Tibial nerve (tissue), 4 donors: ENCODE data around the gene ENDOV. TPM values are rescaled to one million over a fixed set of nuclear protein-coding genes. Genes with fewer than 3 reads are reported as not detected.

Experiments used
- DNase-seq, 2 donors: peaks; one replicate each; pipeline ENCODE4 v3.0.0-alpha.2; 2019; ENCODE audit warnings: low spot score in 2 of 2
- H3K27ac ChIP-seq, 4 donors: fragments of 200-600 bp; sonication (generic) in 3 of 4; one replicate each; pipeline ENCODE4 v1.5.1; 2017 to 2019; ENCODE audit warnings: mild to moderate bottlenecking in 1 of 4
- H3K27me3 ChIP-seq, 2 donors: fragments of 200-600 bp; sonication (generic) in 1 of 2; one replicate each; pipeline versions ENCODE4 v1.5.1 to v1.6.0; 2017 to 2019
- H3K36me3 ChIP-seq, 3 donors: fragments of 200-600 bp; sonication (generic); one replicate each; pipeline ENCODE4 v1.5.1; 2018 to 2019
- H3K4me1 ChIP-seq, 4 donors: fragments of 200-600 bp; sonication (generic) in 3 of 4; one replicate each; pipeline ENCODE4 v1.5.1; 2017 to 2019
- H3K4me3 ChIP-seq, 4 donors: fragments of 200-600 bp; sonication (generic) in 3 of 4; one replicate each; pipeline ENCODE4 v1.5.1; 2017 to 2019; ENCODE audit warnings: mild to moderate bottlenecking in 1 of 4, moderate library complexity in 1 of 4
- H3K9me3 ChIP-seq, 4 donors: fragments of 200-600 bp; sonication (generic) in 3 of 4; one replicate each; pipeline ENCODE4 v1.5.1; 2017 to 2019
- EP300 ChIP-seq, 2 donors: sonication (generic); formaldehyde crosslinking; IDR thresholded peaks; one replicate each; pipeline ENCODE4 v1.6.1; 2017; ENCODE audit warnings: antibody characterized with exemption in 2 of 2, mild to moderate bottlenecking in 1 of 2
- POLR2A ChIP-seq, 2 donors: fragments of 450-650 bp; IDR thresholded peaks; one replicate each; pipeline ENCODE4 v1.6.1; 2017; ENCODE audit warnings: antibody characterized with exemption in 2 of 2, mild to moderate bottlenecking in 2 of 2, moderate library complexity in 2 of 2
- whole genome bisulfite sequencing, 2 donors: methylation state at CpG; one replicate each; pipeline ENCODE4 v1.1.5; 2018; 5-methylcytosine and 5-hydroxymethylcytosine counted together
- total RNA-seq, 4 donors: library from RNA; depleted of rRNA; stranded (reverse); fragments of >200 nt; gene quantifications; one replicate each; pipeline ENCODE4 v1.1.0, GENCODE V29; 2016
- TF ChIP-seq, protein P1 (sequence below), 5 experiments: fragments of 200-600 bp in 3 of 5; fragments of 450-650 bp in 2 of 5; sonication (generic) in 3 of 5; IDR thresholded peaks; one replicate each; pipeline ENCODE4 v1.5.1; 2016 to 2019; ENCODE audit warnings: antibody characterized with exemption in 5 of 5, mild to moderate bottlenecking in 3 of 5, moderate library complexity in 2 of 5

Gene ENDOV
- total RNA-seq, 4 donors from 2014 or later = 9.8 to 30.3 (median 16.6) TPM

GRCh38 chr17:80476877-80477646 lies 62.1 kb downstream of the ENDOV start:
- peaks cover 0 to 49% (median 40%) of the 10 kb centered on the region in 4 donors for H3K4me1 ChIP-seq
- no peaks in the 10 kb centered on the region for H3K36me3 ChIP-seq
- DNase-seq = no peak
- no peaks in the 10 kb centered on the region for H3K9me3 ChIP-seq
- H3K27me3 ChIP-seq = peaks cover 3 to 90% of the 10 kb centered on the region in 2 donors
- 0 to 2% methylated on average over 17 to 42 of the region's 84 CpGs for WGBS, 2 donors
- TF ChIP-seq, protein P1, sequence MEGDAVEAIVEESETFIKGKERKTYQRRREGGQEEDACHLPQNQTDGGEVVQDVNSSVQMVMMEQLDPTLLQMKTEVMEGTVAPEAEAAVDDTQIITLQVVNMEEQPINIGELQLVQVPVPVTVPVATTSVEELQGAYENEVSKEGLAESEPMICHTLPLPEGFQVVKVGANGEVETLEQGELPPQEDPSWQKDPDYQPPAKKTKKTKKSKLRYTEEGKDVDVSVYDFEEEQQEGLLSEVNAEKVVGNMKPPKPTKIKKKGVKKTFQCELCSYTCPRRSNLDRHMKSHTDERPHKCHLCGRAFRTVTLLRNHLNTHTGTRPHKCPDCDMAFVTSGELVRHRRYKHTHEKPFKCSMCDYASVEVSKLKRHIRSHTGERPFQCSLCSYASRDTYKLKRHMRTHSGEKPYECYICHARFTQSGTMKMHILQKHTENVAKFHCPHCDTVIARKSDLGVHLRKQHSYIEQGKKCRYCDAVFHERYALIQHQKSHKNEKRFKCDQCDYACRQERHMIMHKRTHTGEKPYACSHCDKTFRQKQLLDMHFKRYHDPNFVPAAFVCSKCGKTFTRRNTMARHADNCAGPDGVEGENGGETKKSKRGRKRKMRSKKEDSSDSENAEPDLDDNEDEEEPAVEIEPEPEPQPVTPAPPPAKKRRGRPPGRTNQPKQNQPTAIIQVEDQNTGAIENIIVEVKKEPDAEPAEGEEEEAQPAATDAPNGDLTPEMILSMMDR (IDR thresholded peaks at IDR 0.05) = no peak
- TF ChIP-seq EP300 (IDR thresholded peaks at IDR 0.05) (no peak), POLR2A (IDR thresholded peaks at IDR 0.05) (no peak)
- no peak overlapping the region for H3K27ac ChIP-seq
- peak overlapping the region in 1 of 4 donors; percentile 44 for H3K4me3 ChIP-seq

DNA sequence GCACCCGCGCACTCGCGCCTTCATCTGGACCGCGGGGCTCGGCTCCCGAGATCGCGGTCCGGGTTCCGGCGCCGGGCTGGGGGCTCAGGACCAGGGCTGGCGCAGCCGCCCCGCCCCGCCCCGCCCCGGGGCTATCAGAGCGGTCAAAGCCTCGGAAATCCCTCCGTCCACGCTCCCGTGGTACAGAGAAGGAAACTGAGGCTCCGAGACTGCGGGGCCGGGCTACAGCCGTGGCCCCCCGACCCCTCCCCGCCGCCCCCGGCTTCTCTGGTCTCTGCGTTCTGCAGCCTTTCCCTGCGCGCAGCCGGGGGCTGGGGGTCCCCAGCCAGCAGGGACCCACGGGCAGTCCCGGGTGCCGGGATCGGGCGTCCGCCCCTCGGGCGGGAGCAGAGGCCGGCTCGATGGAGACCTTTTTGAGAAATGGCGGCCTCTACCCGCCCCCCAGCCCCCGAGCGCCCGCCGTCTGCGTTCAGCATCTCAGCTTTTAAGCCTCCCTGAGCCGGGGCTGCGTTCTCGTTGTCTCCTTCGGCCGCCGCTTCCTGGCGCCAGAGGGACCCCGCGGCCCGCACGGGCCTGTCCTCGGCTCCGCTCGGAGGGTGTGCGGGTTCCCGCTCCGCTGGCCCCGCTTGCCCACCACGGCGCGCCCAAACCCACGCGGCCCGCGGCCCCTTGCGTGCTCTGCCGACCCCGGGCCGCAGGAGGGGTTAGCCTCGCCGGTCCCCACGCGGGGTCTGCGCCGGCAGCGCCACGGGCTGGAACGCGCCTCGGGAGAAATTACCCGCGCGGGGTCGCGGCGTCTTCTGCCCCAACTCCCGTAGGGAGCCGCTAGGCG lies 62.9 kb downstream of the ENDOV start:
- Histone ChIP-seq H3K27me3 (peaks cover 3 to 96% of the 10 kb centered on the region in 2 donors), H3K4me3 (peak overlapping the region in 1 of 4 donors; percentile 44), H3K9me3 (no peaks in the 10 kb centered on the region), H3K36me3 (no peaks in the 10 kb centered on the region), H3K27ac (no peak overlapping the region), H3K4me1 (peaks cover 0 to 49% (median 40%) of the 10 kb centered on the region in 4 donors)
- DNase-seq = no peak
- no peak for TF ChIP-seq POLR2A (IDR thresholded peaks at IDR 0.05)
- TF ChIP-seq, protein P1 (IDR thresholded peaks at IDR 0.05) = peak; percentile 12 to 59 (median 45)
- TF ChIP-seq EP300 (IDR thresholded peaks at IDR 0.05) = no peak
- WGBS, 2 donors = 1% methylated on average over 14 to 37 of the region's 103 CpGs

- Histone ChIP-seq H3K4me1 (peaks cover 0 to 49% (median 40%) of the 10 kb centered on the region in 4 donors), H3K4me3 (peak overlapping the region in 1 of 4 donors; percentile 44), H3K9me3 (no peaks in the 10 kb centered on the region), H3K27me3 (peaks cover 3 to 96% of the 10 kb centered on the region in 2 donors), H3K27ac (no peak overlapping the region), H3K36me3 (no peaks in the 10 kb centered on the region)
- no peak for DNase-seq
- WGBS, 2 donors = 2 to 3% methylated on average over 40 of the region's 51 CpGs
- TF ChIP-seq EP300 (IDR thresholded peaks at IDR 0.05) (no peak), POLR2A (IDR thresholded peaks at IDR 0.05) (no peak)
- TF ChIP-seq, protein P1 (IDR thresholded peaks at IDR 0.05) = no peak
Observed at GRCh38 chr17:80478487-80479245, 63.7 kb downstream of the ENDOV start.

DNA sequence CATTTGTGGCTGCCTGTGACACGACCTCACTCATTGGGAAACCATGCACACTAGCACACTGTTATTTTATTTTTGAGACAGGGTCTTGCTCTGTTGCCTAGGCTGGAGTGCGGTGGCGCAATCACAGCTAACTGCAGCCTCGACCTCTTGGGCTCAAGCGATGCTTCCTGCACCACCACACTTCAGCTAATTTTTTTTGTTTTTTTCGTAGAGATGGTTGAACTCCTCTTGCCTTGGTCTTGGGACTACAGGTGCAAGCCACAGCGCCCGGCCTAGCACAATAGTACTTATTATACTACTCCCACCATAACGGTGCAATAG lies 64.2 kb downstream of the ENDOV start:
- Histone ChIP-seq H3K9me3 (no peaks in the 10 kb centered on the region), H3K4me3 (no peak overlapping the region), H3K27me3 (peaks cover 3 to 96% of the 10 kb centered on the region in 2 donors), H3K4me1 (peaks cover 0 to 46% (median 40%) of the 10 kb centered on the region in 4 donors), H3K36me3 (no peaks in the 10 kb centered on the region), H3K27ac (no peak overlapping the region)
- 46 to 49% methylated on average over 9 of the region's 9 CpGs for WGBS, 2 donors
- no peak for TF ChIP-seq POLR2A (IDR thresholded peaks at IDR 0.05)
- TF ChIP-seq EP300 (IDR thresholded peaks at IDR 0.05) = no peak
- TF ChIP-seq, protein P1 (IDR thresholded peaks at IDR 0.05) = no peak
- no peak for DNase-seq
